ENCODE results near the gene WDR38. TPM values are rescaled to one million over a fixed set of nuclear protein-coding genes. Genes with fewer than 3 reads are reported as not detected.

WDR38 gene
- total and polyA plus RNA-seq, 2 of the 4 experiments (the other 2 are of a cell fraction): not detected

DNA sequence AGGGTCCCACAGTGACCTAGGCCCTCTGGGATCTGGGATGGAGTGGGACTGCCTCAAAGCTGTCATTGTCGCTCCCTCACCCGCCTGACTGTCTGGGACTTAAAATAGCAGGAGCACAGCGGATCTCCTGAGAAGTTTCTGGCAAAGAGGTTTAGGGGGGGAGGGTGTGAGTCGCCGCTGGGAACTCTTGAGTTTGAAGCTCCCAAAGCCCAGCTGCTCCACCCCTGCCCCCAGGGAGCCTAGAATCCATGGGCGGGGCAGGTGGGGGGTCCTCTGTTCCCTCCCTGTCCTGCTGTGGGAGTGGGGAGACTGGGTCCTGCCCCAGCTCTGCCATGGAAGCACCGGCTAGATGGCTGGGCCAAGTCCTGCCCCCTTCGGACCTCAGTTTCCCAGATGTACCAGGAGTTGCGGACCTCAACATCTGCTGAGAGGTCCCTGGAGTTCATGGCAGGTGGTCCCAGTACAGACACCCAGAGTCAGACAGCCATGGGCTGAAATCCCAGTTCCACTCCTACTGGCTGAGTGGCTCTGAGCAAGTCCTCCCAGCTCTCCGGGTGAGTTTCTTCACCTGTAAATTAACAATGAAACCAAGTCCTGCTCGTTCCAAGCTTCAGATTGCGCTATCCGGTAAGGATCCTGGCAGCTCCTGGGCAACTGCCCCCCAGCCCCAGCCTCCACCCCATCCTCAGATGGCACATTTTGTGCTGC, 985 bp upstream of the WDR38 start (continued):
- TF ChIP-seq, protein P1, sequence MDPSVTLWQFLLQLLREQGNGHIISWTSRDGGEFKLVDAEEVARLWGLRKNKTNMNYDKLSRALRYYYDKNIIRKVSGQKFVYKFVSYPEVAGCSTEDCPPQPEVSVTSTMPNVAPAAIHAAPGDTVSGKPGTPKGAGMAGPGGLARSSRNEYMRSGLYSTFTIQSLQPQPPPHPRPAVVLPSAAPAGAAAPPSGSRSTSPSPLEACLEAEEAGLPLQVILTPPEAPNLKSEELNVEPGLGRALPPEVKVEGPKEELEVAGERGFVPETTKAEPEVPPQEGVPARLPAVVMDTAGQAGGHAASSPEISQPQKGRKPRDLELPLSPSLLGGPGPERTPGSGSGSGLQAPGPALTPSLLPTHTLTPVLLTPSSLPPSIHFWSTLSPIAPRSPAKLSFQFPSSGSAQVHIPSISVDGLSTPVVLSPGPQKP (IDR thresholded peaks at IDR 0.05; ENCODE audit: borderline replicate concordance, low read depth, low read length): no peak
- TF ChIP-seq MAFK (IDR thresholded peaks at IDR 0.05; ENCODE audit: low read depth, low read length): no peak

DNA sequence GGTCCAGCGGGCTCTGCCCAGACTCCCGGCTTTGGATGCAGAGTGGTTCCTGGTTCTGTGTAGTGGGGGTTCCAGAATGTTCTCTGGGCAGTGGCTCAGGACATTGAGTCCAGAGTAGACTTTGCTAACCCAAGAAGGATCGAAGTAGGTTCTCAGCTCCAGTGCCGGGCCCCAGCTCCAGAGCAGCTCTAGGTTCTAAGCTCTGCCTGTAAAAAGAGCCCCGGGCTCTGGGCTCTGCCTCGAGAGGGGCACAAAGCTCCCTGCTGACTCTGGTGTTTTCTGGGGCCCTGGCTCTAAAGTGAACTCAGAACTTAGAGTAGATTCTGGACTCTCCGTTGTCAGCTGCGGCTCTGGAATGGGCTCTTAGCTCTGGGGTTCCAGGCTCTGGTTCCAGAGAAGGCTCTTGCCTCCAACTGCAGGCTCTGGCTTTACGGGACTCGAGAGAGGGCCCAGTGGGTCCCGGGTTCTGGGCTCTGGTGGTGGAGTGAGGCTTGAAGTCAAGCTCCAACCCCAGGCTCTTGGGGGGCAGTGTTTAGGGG, 414 bp downstream of the WDR38 start:
- no peak overlapping the region for H3K56ac ChIP-seq (ENCODE audit: extremely low read depth, insufficient read depth, low read length)
- no peak overlapping the region for H3K23ac ChIP-seq (ENCODE audit: low read depth, low read length)
- H2AK5ac ChIP-seq (ENCODE audit: low read depth, low read length): no peak overlapping the region
- no peak overlapping the region for H4K8ac ChIP-seq (ENCODE audit: low read depth in 2 of 2, low read length in 2 of 2)
- no peak; the same call in 1 of the 2 replicates for ATAC-seq (ENCODE audit: low read depth)
- no peak overlapping the region for H2BK120ac ChIP-seq (ENCODE audit: low read depth, low read length)
- H2BK5ac ChIP-seq (ENCODE audit: low read depth, low read length, poor library complexity, severe bottlenecking): no peak overlapping the region
- no peak overlapping the region for H3K18ac ChIP-seq (ENCODE audit: low read depth, low read length)
- ChIA-PET POLR2A (ENCODE audit: unreplicated experiment) (interaction anchor here (0.8 kb wide), 1 partner anchor 9 kb away, joined by 5 read pairs; no protein-coding TSS in a partner anchor), CTCF (interaction anchor here (0.6 to 5.7 kb wide), 11 partner anchors 11 to 524 kb away, joined by 3 to 165 read pairs (median 9); partner anchors contain the start of genes NR6A1 and OLFML2A)
- H3K27ac ChIP-seq (ENCODE audit: insufficient read depth, low read length): no peak overlapping the region
- H2AK9ac ChIP-seq (replicated peaks; ENCODE audit: low read depth, low read length, poor library complexity): peak overlapping the region; percentile 96
- H3K9ac ChIP-seq (ENCODE audit: low read depth, low read length): no peak overlapping the region
- no TSS peak for BruUV-seq (replicated peaks)
- H3K36me3 ChIP-seq (ENCODE audit: control insufficient read depth, insufficient read depth, low read length): peaks cover 24% of the 10 kb centered on the region
- no peak overlapping the region for H3K14ac ChIP-seq (replicated peaks; ENCODE audit: low read depth, low read length)
- intact Hi-C loops (cut with micrococcal nuclease) (loop anchor here (1.0 to 10.0 kb wide), 4 partner anchors 41 to 239 kb away; no protein-coding TSS in a partner anchor), dilution Hi-C loops (cut with HindIII; ENCODE audit: low sequenced_read_pairs, unreplicated experiment) (no loop called here), in situ Hi-C loops (cut with MboI; ENCODE audit: low sequenced_read_pairs) (loop anchor here (5.0 kb wide), 1 partner anchor 81 kb away; the partner anchor contains the start of gene NR6A1)
- H3K9me3 ChIP-seq (ENCODE audit: control insufficient read depth, insufficient read depth, low read length): no peaks in the 10 kb centered on the region
- H3K4me1 ChIP-seq (ENCODE audit: control insufficient read depth, insufficient read depth, low read length): no peaks in the 10 kb centered on the region
- WGBS, 2 experiments (ENCODE audit: extremely low coverage in 2 of 2, insufficient read length in 1 of 2): 51% methylated on average over 3 of the region's 11 CpGs; no CpG with 5 or more reads in 1 of the 2 experiments
- no peak overlapping the region for H3K4ac ChIP-seq (ENCODE audit: low read depth, low read length)
- H3K4me3 ChIP-seq (ENCODE audit: insufficient read depth, low read depth, low read length): no peak overlapping the region
- peaks cover 0 to 13% of the 10 kb centered on the region in 2 experiments; a peak in 2 of 4 replicates for H3K79me1 ChIP-seq (ENCODE audit: low read depth in 1 of 2, low read length in 2 of 2)
- no peaks in the 10 kb centered on the region for H3K9me1 ChIP-seq (ENCODE audit: insufficient read depth, low read length)
- no peak overlapping the region for H2BK20ac ChIP-seq (ENCODE audit: low read depth, low read length)
- H4K20me1 ChIP-seq (ENCODE audit: insufficient read depth, low read length): peaks cover 31% of the 10 kb centered on the region
- no peaks in the 10 kb centered on the region for H3K27me3 ChIP-seq (ENCODE audit: control insufficient read depth, insufficient read depth, low read length)
- H4K91ac ChIP-seq (ENCODE audit: insufficient read depth, low read depth, low read length): no peak overlapping the region
- no peak overlapping the region for H4K5ac ChIP-seq (ENCODE audit: low read depth, low read length)
- H2AFZ ChIP-seq (replicated peaks; ENCODE audit: low read length, poor library complexity): peak overlapping the region; percentile 100
- H3K4me2 ChIP-seq (ENCODE audit: low read depth, low read length): no peak overlapping the region
- no peak overlapping the region for H2BK15ac ChIP-seq (ENCODE audit: low read depth, low read length)
- no peak for DNase-seq
- no peak for TF ChIP-seq MAZ (IDR thresholded peaks at IDR 0.05; ENCODE audit: borderline replicate concordance, low read depth, low read length)
- no peak for TF ChIP-seq RCOR1 (IDR thresholded peaks at IDR 0.05; ENCODE audit: insufficient replicate concordance, low read length)
- TF ChIP-seq MXI1 (IDR thresholded peaks at IDR 0.05; ENCODE audit: borderline replicate concordance, low read depth, low read length): no peak
- TF ChIP-seq, protein P2, sequence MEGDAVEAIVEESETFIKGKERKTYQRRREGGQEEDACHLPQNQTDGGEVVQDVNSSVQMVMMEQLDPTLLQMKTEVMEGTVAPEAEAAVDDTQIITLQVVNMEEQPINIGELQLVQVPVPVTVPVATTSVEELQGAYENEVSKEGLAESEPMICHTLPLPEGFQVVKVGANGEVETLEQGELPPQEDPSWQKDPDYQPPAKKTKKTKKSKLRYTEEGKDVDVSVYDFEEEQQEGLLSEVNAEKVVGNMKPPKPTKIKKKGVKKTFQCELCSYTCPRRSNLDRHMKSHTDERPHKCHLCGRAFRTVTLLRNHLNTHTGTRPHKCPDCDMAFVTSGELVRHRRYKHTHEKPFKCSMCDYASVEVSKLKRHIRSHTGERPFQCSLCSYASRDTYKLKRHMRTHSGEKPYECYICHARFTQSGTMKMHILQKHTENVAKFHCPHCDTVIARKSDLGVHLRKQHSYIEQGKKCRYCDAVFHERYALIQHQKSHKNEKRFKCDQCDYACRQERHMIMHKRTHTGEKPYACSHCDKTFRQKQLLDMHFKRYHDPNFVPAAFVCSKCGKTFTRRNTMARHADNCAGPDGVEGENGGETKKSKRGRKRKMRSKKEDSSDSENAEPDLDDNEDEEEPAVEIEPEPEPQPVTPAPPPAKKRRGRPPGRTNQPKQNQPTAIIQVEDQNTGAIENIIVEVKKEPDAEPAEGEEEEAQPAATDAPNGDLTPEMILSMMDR (conservative IDR thresholded peaks at IDR 0.05; ENCODE audit: low read depth, low read length): no peak
- no peak for TF ChIP-seq CEBPB (IDR thresholded peaks at IDR 0.05; ENCODE audit: low read depth, low read length)
- TF ChIP-seq RAD21 (IDR thresholded peaks at IDR 0.05; ENCODE audit: low read length): no peak
- TF ChIP-seq MAFK (IDR thresholded peaks at IDR 0.05; ENCODE audit: low read depth, low read length): no peak
- TF ChIP-seq POLR2A (IDR thresholded peaks at IDR 0.05; ENCODE audit: low read depth, low read length): no peak
- no peak for TF ChIP-seq NFE2L2 (IDR thresholded peaks at IDR 0.05; ENCODE audit: low read depth, low read length)
- TF ChIP-seq BHLHE40 (IDR thresholded peaks at IDR 0.05; ENCODE audit: low read depth, low read length): no peak
- no peak for TF ChIP-seq SMC3 (IDR thresholded peaks at IDR 0.05; ENCODE audit: low read depth, low read length)
- TF ChIP-seq RFX5 (IDR thresholded peaks at IDR 0.05; ENCODE audit: low read depth, low read length): no peak

Data from IMR-90 (cell line).